ENCODE results near the gene HHATL. TPM values are rescaled to one million over a fixed set of nuclear protein-coding genes. Genes with fewer than 3 reads are reported as not detected.

Gene HHATL
- total RNA-seq, 2 experiments from 2014 or later: not detected

- H3K27ac Mint-ChIP-seq: no peak overlapping the region
- H3K4me3 Mint-ChIP-seq: no peak overlapping the region
- ChIA-PET CTCF (interaction anchor here (0.7 to 1.5 kb wide), 3 partner anchors 22 to 175 kb away, joined by 3 to 6 read pairs (median 3); partner anchors contain the start of gene KLHL40), POLR2A (no interaction called here)
- no peaks in the 10 kb centered on the region for H3K36me3 Mint-ChIP-seq (ENCODE audit: low read depth)
- no peaks in the 10 kb centered on the region for H3K4me1 Mint-ChIP-seq
- H3K27me3 Mint-ChIP-seq: no peaks in the 10 kb centered on the region
- H3K9me3 Mint-ChIP-seq: no peaks in the 10 kb centered on the region
- no peak for DNase-seq
Observed at GRCh38 chr3:42663581-42664437, 38.8 kb downstream of the HHATL start.

- no peak for DNase-seq
- H3K27me3 Mint-ChIP-seq: no peaks in the 10 kb centered on the region
- H3K9me3 Mint-ChIP-seq: no peaks in the 10 kb centered on the region
- POLR2A ChIA-PET: no interaction called here
- H3K4me1 Mint-ChIP-seq: no peaks in the 10 kb centered on the region
- CTCF ChIA-PET: interaction anchor here (0.8 to 2.0 kb wide), 4 partner anchors 11 to 176 kb away, joined by 3 to 6 read pairs (median 4); no protein-coding TSS in a partner anchor
- no peaks in the 10 kb centered on the region for H3K36me3 Mint-ChIP-seq (ENCODE audit: low read depth)
- H3K4me3 Mint-ChIP-seq: no peak overlapping the region
- no peak overlapping the region for H3K27ac Mint-ChIP-seq
Observed at GRCh38 chr3:42662813-42663535, 39.6 kb downstream of the HHATL start.

- no peak overlapping the region for H3K27ac Mint-ChIP-seq
- no peaks in the 10 kb centered on the region for H3K9me3 Mint-ChIP-seq
- ChIA-PET POLR2A (no interaction called here), CTCF (interaction anchor here (1.1 to 2.0 kb wide), 4 partner anchors 9 to 14 kb away, joined by 3 to 6 read pairs (median 4); no protein-coding TSS in a partner anchor)
- DNase-seq: no peak
- H3K36me3 Mint-ChIP-seq (ENCODE audit: low read depth): no peaks in the 10 kb centered on the region
- no peak overlapping the region for H3K4me3 Mint-ChIP-seq
- H3K27me3 Mint-ChIP-seq: no peaks in the 10 kb centered on the region
- no peaks in the 10 kb centered on the region for H3K4me1 Mint-ChIP-seq
Observed at GRCh38 chr3:42662037-42662812, 40.4 kb downstream of the HHATL start.

- Mint-ChIP-seq H3K36me3 (ENCODE audit: low read depth) (no peaks in the 10 kb centered on the region), H3K9me3 (no peaks in the 10 kb centered on the region), H3K27ac (no peak overlapping the region), H3K27me3 (no peaks in the 10 kb centered on the region), H3K4me1 (no peaks in the 10 kb centered on the region), H3K4me3 (no peak overlapping the region)
- no peak for DNase-seq
- POLR2A ChIA-PET: no interaction called here
- CTCF ChIA-PET: interaction anchor here (0.6 to 2.0 kb wide), 7 partner anchors 10 to 84 kb away, joined by 3 to 6 read pairs (median 4); partner anchors contain the start of gene SEC22C
Observed at GRCh38 chr3:42661593-42662022, 41.0 kb downstream of the HHATL start.

GRCh38 chr3:42660898-42661297 lies 41.7 kb downstream of the HHATL start:
- no peak overlapping the region for H3K4me3 Mint-ChIP-seq
- no peaks in the 10 kb centered on the region for H3K9me3 Mint-ChIP-seq
- H3K36me3 Mint-ChIP-seq (ENCODE audit: low read depth): no peaks in the 10 kb centered on the region
- POLR2A ChIA-PET: no interaction called here
- no peaks in the 10 kb centered on the region for H3K4me1 Mint-ChIP-seq
- peak; percentile 32 for DNase-seq
- H3K27me3 Mint-ChIP-seq: no peaks in the 10 kb centered on the region
- CTCF ChIA-PET: interaction anchor here (0.6 to 2.0 kb wide), 6 partner anchors 9 to 85 kb away, joined by 3 to 6 read pairs (median 4); partner anchors contain the start of gene SEC22C
- no peak overlapping the region for H3K27ac Mint-ChIP-seq

- H3K9me3 Mint-ChIP-seq: no peaks in the 10 kb centered on the region
- H3K27me3 Mint-ChIP-seq: no peaks in the 10 kb centered on the region
- POLR2A ChIA-PET: no interaction called here
- H3K27ac Mint-ChIP-seq: no peak overlapping the region
- CTCF ChIA-PET: interaction anchor here (0.6 to 1.2 kb wide), 2 partner anchors 9 to 79 kb away, joined by 3 to 4 read pairs; partner anchors contain the start of gene SEC22C
- H3K4me3 Mint-ChIP-seq: no peak overlapping the region
- H3K4me1 Mint-ChIP-seq: no peaks in the 10 kb centered on the region
- DNase-seq: no peak
- no peaks in the 10 kb centered on the region for H3K36me3 Mint-ChIP-seq (ENCODE audit: low read depth)
Observed at GRCh38 chr3:42660131-42660715, 42.4 kb downstream of the HHATL start.

- ChIA-PET POLR2A (no interaction called here), CTCF (interaction anchor here (0.6 kb wide), 1 partner anchor 10 kb away, joined by 4 read pairs; no protein-coding TSS in a partner anchor)
- DNase-seq: no peak
- Mint-ChIP-seq H3K4me1 (no peaks in the 10 kb centered on the region), H3K36me3 (ENCODE audit: low read depth) (no peaks in the 10 kb centered on the region), H3K27me3 (no peaks in the 10 kb centered on the region), H3K27ac (no peak overlapping the region), H3K9me3 (no peaks in the 10 kb centered on the region), H3K4me3 (no peak overlapping the region)
Observed at GRCh38 chr3:42659451-42660130, 43.0 kb downstream of the HHATL start.

GRCh38 chr3:42658771-42659390 lies 43.7 kb downstream of the HHATL start:
- CTCF ChIA-PET: interaction anchor here (2.8 kb wide), 1 partner anchor 11 kb away, joined by 6 read pairs; no protein-coding TSS in a partner anchor
- POLR2A ChIA-PET: no interaction called here
- Mint-ChIP-seq H3K36me3 (ENCODE audit: low read depth) (no peaks in the 10 kb centered on the region), H3K4me1 (peaks cover under 1% of the 10 kb centered on the region), H3K27ac (no peak overlapping the region), H3K9me3 (no peaks in the 10 kb centered on the region), H3K27me3 (no peaks in the 10 kb centered on the region), H3K4me3 (no peak overlapping the region)
- no peak for DNase-seq

- ChIA-PET POLR2A (no interaction called here), CTCF (interaction anchor here (2.8 kb wide), 1 partner anchor 10 kb away, joined by 6 read pairs; no protein-coding TSS in a partner anchor)
- peaks cover 6% of the 10 kb centered on the region for H3K4me1 Mint-ChIP-seq
- H3K9me3 Mint-ChIP-seq: no peaks in the 10 kb centered on the region
- no peak overlapping the region for H3K4me3 Mint-ChIP-seq
- H3K36me3 Mint-ChIP-seq (ENCODE audit: low read depth): no peaks in the 10 kb centered on the region
- H3K27me3 Mint-ChIP-seq: peaks cover 2% of the 10 kb centered on the region
- DNase-seq: no peak
- peak overlapping the region; percentile 38 for H3K27ac Mint-ChIP-seq
Observed at GRCh38 chr3:42658091-42658770, 44.4 kb downstream of the HHATL start.

GRCh38 chr3:42657675-42658074 lies 44.9 kb downstream of the HHATL start:
- Mint-ChIP-seq H3K27me3 (peaks cover 2% of the 10 kb centered on the region), H3K27ac (no peak overlapping the region), H3K4me1 (peaks cover 12% of the 10 kb centered on the region), H3K9me3 (no peaks in the 10 kb centered on the region), H3K4me3 (no peak overlapping the region), H3K36me3 (ENCODE audit: low read depth) (no peaks in the 10 kb centered on the region)
- no peak for DNase-seq
- ChIA-PET POLR2A (no interaction called here), CTCF (interaction anchor here (2.8 kb wide), 1 partner anchor 9 kb away, joined by 6 read pairs; no protein-coding TSS in a partner anchor)

Measured in activated CD4-positive, alpha-beta T cell treated with anti-CD3 and anti-CD28 coated beads, Interleukin-2, amount 10 ng/mL, durations not matched to agents 7 days and 5 days (primary cell).